ENCODE measurements around the gene PTPRD. TPM values are rescaled to one million over a fixed set of nuclear protein-coding genes. Genes with fewer than 3 reads are reported as not detected.

PTPRD gene
- total RNA-seq, 1 experiment from 2014 or later: 0.02 TPM

- ChIA-PET POLR2A (no interaction called here), RAD21 (ENCODE audit: low non-redundant PET in 1 of 2, low total read pairs in 2 of 2, uncharacterized antibody in 2 of 2, unreplicated experiment in 2 of 2) (no interaction called here), CTCF (no interaction called here)
- H4K20me1 ChIP-seq (ENCODE audit: insufficient read depth): no peaks in the 10 kb centered on the region
- H3K27ac ChIP-seq (ENCODE audit: low read depth, low read length): no peak overlapping the region
- TF ChIP-seq ATF3 (IDR thresholded peaks at IDR 0.05) (no peak), SIN3A (IDR thresholded peaks at IDR 0.05; ENCODE audit: low read depth) (no peak), MAX (IDR thresholded peaks at IDR 0.05) (no peak), EGR1 (IDR thresholded peaks at IDR 0.05; ENCODE audit: low read depth) (no peak), CEBPB (IDR thresholded peaks at IDR 0.05; ENCODE audit: low read depth) (no peak), JUND (IDR thresholded peaks at IDR 0.05) (no peak), FOSL1 (IDR thresholded peaks at IDR 0.05; ENCODE audit: low read depth) (no peak)
- no peaks in the 10 kb centered on the region for H3K36me3 ChIP-seq (ENCODE audit: control insufficient read depth in 1 of 2, insufficient read depth in 2 of 2, low read length in 2 of 2)
- DNase-seq (ENCODE audit: low read depth, low spot score) (no peak), ATAC-seq (no peak)
- H3K4me3 ChIP-seq (replicated peaks in 1 of 2; ENCODE audit: low read depth in 1 of 2, low read length in 2 of 2): no peak overlapping the region
- no peaks in the 10 kb centered on the region for H3K79me2 ChIP-seq (ENCODE audit: insufficient read depth, low read length)
- no peaks in the 10 kb centered on the region for H3K4me1 ChIP-seq (ENCODE audit: control insufficient read depth in 1 of 2, insufficient read depth in 2 of 2, low read length in 2 of 2)
- H3K9me3 ChIP-seq (ENCODE audit: control insufficient read depth in 1 of 2, insufficient read depth in 1 of 2, low read depth in 1 of 2, low read length in 2 of 2): peaks cover 9 to 22% of the 10 kb centered on the region in 2 experiments; a peak in 3 of 4 replicates
- no peak overlapping the region for H3K4me2 ChIP-seq (ENCODE audit: low read length)
- no peak overlapping the region for H3K9ac ChIP-seq (ENCODE audit: low read length)
- no peaks in the 10 kb centered on the region for H3K27me3 ChIP-seq (ENCODE audit: insufficient read depth, low read length)
- no TSS peak for BruUV-seq (replicated peaks)
- intact Hi-C loops (cut with micrococcal nuclease): no loop called here
- no peaks in the 10 kb centered on the region for H3K9me2 ChIP-seq (ENCODE audit: insufficient read depth)
- no peak overlapping the region for H2AFZ ChIP-seq (ENCODE audit: low read depth, low read length, poor library complexity, severe bottlenecking)
Observed at GRCh38 chr9:8484597-8485191, 2128.1 kb downstream of the PTPRD start.

GRCh38 chr9:8477450-8477849 is 2135.4 kb downstream of the PTPRD start:
- TF ChIP-seq SIN3A (IDR thresholded peaks at IDR 0.05; ENCODE audit: low read depth) (no peak), POLR2A (IDR thresholded peaks at IDR 0.05; ENCODE audit: borderline replicate concordance, extremely low read depth, insufficient read depth, insufficient read length) (no peak), ZFX (IDR thresholded peaks at IDR 0.05) (no peak), CBX3 (IDR thresholded peaks at IDR 0.05; ENCODE audit: low read depth) (no peak), FOSL1 (IDR thresholded peaks at IDR 0.05; ENCODE audit: low read depth) (no peak), REST (IDR thresholded peaks at IDR 0.05; ENCODE audit: low read depth) (no peak), CEBPB (IDR thresholded peaks at IDR 0.05; ENCODE audit: low read depth) (no peak), SP1 (IDR thresholded peaks at IDR 0.05; ENCODE audit: low read depth) (no peak), EZH2 (IDR thresholded peaks at IDR 0.05) (no peak), POLR2AphosphoS5 (IDR thresholded peaks at IDR 0.05; ENCODE audit: low read depth, low read length) (no peak), ELF1 (IDR thresholded peaks at IDR 0.05; ENCODE audit: borderline replicate concordance, low read depth) (no peak)
- CTCF ChIA-PET: no interaction called here
- no peak for DNase-seq (ENCODE audit: low read depth, low spot score)
- intact Hi-C loops (cut with micrococcal nuclease): no loop called here
- no TSS peak for BruUV-seq (replicated peaks)
- H3K27me3 ChIP-seq (ENCODE audit: insufficient read depth, low read length): no peaks in the 10 kb centered on the region
- no peaks in the 10 kb centered on the region for H3K4me1 ChIP-seq (ENCODE audit: control insufficient read depth in 1 of 2, insufficient read depth in 2 of 2, low read length in 2 of 2)
- no peaks in the 10 kb centered on the region for H4K20me1 ChIP-seq (ENCODE audit: insufficient read depth)
- no peak for ATAC-seq
- H3K9me2 ChIP-seq (ENCODE audit: insufficient read depth): no peaks in the 10 kb centered on the region
- peaks cover 13 to 14% of the 10 kb centered on the region in 2 experiments; a peak in 2 of 4 replicates for H3K9me3 ChIP-seq (ENCODE audit: control insufficient read depth in 1 of 2, insufficient read depth in 1 of 2, low read depth in 1 of 2, low read length in 2 of 2)
- RAD21 ChIA-PET (ENCODE audit: low non-redundant PET in 1 of 2, low total read pairs in 2 of 2, uncharacterized antibody in 2 of 2, unreplicated experiment in 2 of 2): no interaction called here
- POLR2A ChIA-PET: no interaction called here
- H3K9ac ChIP-seq (ENCODE audit: low read length): no peak overlapping the region
- H3K4me3 ChIP-seq (replicated peaks in 1 of 2; ENCODE audit: low read depth in 1 of 2, low read length in 2 of 2): no peak overlapping the region
- no peaks in the 10 kb centered on the region for H3K36me3 ChIP-seq (ENCODE audit: control insufficient read depth in 1 of 2, insufficient read depth in 2 of 2, low read length in 2 of 2)
- no peak overlapping the region for H3K27ac ChIP-seq (ENCODE audit: low read depth, low read length)
- no peak overlapping the region for H3K4me2 ChIP-seq (ENCODE audit: low read length)
- no peak overlapping the region for H2AFZ ChIP-seq (ENCODE audit: low read depth, low read length, poor library complexity, severe bottlenecking)
- H3K79me2 ChIP-seq (ENCODE audit: insufficient read depth, low read length): no peaks in the 10 kb centered on the region
